ENCODE measurements around the gene ABLIM3.

DNA sequence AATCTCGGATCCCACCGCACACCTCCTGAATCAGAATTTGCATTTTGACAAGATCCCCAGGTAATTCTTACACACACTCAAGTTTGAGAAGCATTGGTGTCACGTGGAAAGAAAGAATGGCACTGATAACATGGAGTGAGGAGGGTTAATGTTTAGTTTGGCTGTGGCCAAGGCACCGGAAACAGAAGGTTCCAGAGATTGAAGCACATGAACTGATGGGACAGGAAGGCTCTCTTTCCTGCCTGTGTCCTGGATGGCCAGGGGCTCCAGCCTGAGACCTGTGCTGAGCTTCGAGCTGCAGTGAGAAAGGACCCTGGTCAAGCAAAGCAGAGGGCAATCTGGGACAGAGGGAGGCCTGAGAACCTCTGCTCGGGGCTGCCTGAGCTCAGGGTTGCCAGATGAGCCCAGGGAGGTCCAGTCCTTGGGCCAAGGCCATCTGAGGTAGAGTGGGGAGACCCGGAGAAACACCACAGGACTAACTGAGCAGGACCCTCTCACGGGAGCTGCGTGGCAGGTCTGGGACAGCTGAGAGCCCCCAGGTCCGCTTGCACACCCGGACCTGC is 157.6 kb downstream of the ABLIM3 start:
- TF ChIP-seq POLR2A (IDR thresholded peaks at IDR 0.05; ENCODE audit: low read length) (no peak), GATA1 (IDR thresholded peaks at IDR 0.05; ENCODE audit: low read depth, low read length) (no peak)
